Cardiac fibroblast (primary cell): ENCODE results near the gene BCAS2.

Experiments used
- DNase-seq, 2 donors: peaks; one replicate each; pipeline versions ENCODE4 v3.0.0 to v3.0.0-alpha.2; 2010; ENCODE audit warnings: low read depth in 2 of 2
- H3K4me3 ChIP-seq, 2 donors: replicated peaks in 1 of 2; 1 replicate in 1 of 2; 2 replicates in 1 of 2; pipeline ENCODE4 v1.5.1; 2011; ENCODE audit warnings: low read depth in 2 of 2, low read length in 2 of 2, mild to moderate bottlenecking in 2 of 2, moderate library complexity in 1 of 2
- TF ChIP-seq, protein P1 (sequence below): IDR thresholded peaks from one replicate; pipeline ENCODE4 v1.5.1; 2011; ENCODE audit warnings: low read depth, mild to moderate bottlenecking, low read length, inconsistent platforms

BCAS2 gene

DNA sequence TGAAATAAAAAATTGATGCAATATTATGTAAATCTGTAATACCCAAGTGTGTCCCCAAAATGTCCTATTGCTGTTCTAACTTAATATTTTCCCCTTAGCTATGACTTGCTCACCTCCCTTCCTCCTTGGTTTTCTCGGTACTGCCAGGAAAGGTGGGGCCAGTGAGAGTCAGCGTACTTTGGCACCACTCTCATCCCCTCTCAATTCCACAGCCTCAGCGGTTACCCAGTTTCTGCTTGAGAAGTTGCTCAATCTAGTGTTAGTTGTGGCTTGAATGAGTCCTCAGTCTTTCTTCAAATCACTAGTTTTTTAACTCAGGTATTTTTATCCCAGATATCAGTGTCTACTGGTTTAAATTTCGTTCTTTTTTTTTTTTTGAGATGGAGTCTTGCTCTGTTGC is 32.3 kb downstream of the BCAS2 start:
- peak; percentile 8 to 24 for DNase-seq
- TF ChIP-seq, protein P1, sequence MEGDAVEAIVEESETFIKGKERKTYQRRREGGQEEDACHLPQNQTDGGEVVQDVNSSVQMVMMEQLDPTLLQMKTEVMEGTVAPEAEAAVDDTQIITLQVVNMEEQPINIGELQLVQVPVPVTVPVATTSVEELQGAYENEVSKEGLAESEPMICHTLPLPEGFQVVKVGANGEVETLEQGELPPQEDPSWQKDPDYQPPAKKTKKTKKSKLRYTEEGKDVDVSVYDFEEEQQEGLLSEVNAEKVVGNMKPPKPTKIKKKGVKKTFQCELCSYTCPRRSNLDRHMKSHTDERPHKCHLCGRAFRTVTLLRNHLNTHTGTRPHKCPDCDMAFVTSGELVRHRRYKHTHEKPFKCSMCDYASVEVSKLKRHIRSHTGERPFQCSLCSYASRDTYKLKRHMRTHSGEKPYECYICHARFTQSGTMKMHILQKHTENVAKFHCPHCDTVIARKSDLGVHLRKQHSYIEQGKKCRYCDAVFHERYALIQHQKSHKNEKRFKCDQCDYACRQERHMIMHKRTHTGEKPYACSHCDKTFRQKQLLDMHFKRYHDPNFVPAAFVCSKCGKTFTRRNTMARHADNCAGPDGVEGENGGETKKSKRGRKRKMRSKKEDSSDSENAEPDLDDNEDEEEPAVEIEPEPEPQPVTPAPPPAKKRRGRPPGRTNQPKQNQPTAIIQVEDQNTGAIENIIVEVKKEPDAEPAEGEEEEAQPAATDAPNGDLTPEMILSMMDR, result no peak
- H3K4me3 ChIP-seq, result no peak overlapping the region

DNA sequence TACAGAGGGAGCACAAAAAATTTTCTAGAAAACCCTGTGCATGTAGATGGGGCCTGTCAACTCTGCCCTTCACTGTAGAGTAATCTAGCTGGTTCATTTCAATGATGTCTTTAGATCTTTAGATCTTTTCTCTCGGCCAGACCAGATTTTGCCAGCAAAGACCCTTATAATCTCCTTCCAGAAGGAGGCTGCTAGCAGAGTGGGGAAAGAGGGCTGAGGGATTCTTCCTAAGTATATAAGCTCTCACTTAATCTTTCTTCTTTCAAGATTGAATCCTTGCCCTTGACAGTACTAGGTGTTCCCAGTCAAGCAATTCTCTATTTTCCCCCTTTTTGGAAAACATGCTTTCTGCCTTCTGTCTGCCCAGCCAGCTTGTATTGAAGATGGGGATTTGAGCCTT is 34.3 kb downstream of the BCAS2 start:
- no peak overlapping the region for H3K4me3 ChIP-seq
- TF ChIP-seq, protein P1, result no peak
- no peak for DNase-seq

DNA sequence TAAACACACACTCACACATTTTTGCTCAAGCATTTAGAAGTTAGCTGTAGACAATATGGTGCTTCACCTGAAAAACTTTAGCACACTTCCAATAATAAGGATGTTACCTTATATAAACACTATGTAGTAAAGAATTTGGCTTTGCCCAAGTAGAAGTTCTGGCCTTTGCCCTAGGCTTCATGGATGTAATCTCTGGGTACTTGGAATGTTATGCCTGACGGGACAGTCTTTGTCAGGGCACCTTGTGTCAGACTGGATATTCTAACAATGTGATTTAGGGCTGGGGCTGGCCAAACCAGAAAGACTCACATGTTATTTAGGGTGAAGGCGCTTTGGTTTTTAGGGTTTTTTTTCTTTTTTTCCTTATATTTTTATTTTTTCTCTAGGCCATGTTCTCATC is 35.6 kb downstream of the BCAS2 start:
- H3K4me3 ChIP-seq, result no peak overlapping the region
- no peak for DNase-seq
- TF ChIP-seq, protein P1, result no peak

DNA sequence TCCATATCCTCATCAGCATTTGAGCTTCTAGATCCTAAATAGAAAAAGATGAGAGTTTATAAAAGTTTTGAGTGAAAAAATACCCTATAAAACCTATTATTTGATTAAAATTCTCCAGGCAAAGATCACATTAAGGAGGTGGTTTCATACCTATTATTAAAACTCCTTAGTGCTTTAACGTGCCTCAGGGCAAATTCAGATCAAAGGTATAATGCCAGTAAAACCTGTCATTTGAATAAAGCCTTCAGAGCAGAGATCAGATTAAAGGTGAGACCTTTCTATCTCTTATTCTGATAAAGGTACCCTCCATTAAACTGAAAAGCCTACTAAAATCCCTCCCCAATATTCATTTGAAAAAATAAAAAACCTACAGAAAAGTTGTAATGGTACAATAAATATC is 36.1 kb downstream of the BCAS2 start:
- TF ChIP-seq, protein P1, result no peak
- DNase-seq, result no peak

DNA sequence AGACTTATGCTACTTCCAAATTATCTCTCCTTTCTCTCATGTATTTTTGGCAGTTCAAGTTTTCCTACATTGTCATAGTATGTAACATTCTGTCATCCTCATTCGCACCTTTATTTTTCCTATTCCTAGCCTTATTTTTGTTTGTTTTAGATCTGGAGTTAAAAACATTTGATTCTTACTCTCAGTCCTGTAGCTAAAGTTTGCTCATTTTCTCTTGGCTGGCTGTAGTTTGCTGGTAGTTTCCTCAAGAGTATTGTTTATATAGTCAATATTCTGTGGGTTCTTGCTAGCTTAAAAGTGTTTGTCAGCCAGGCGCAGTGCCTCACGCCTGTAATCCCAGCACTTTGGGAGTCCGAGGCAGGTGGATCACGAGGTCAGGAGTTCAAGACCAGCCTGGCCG is 40.6 kb downstream of the BCAS2 start:
- TF ChIP-seq, protein P1, result no peak
- DNase-seq, result no peak
- H3K4me3 ChIP-seq, result no peak overlapping the region

More for the DNA sequence above, 36.1 kb downstream of the BCAS2 start:
- no peak overlapping the region for H3K4me3 ChIP-seq

DNA sequence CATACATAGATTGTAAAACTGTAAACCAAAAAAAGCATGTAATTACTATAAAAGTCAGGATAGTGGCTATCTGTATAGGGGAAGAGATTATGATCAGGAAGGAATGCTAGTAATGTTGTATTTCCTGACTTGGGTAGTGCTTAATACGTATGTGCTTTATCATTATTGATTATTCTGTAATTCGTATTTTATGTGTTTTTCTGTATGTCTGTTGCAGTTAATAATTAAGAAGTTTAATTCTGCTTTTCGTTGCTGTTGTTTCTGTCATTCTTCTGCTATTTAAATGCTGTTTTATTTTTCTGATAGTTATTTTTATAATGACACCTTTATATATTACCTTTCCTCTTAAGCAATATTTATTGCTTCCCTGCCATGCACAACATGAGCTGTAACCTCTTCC is 41.1 kb downstream of the BCAS2 start:
- no peak for DNase-seq
- TF ChIP-seq, protein P1, result no peak
- no peak overlapping the region for H3K4me3 ChIP-seq

DNA sequence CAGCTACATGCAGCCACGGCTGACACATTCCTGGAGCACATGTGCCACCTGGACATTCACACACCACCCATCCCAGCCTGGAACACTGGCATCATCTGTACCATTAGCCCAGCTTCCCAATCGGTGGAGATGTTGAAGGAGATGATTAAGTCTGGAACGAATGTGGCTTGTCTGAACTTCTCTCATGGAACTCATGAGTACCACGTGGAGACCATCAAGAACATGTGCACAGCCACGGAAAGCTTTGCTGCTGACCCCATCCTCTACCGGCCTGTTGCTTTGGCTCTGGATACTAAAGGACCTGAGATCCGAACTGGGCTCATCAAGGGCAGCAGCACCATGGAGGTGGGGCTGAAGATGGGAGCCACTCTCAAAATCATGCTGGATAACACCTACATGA is 45.4 kb downstream of the BCAS2 start:
- no peak for DNase-seq
- TF ChIP-seq, protein P1, result no peak
- H3K4me3 ChIP-seq, result no peak overlapping the region
